COLO668 (cell line): Measurements from ENCODE around the gene TNS3.

Experiments used
- DNase-seq: peaks from one replicate; lab custom pipeline; 2025; ENCODE audit not compliant: unreplicated experiment; lab: John Stamatoyannopoulos, UW

The TNS3 gene

DNA sequence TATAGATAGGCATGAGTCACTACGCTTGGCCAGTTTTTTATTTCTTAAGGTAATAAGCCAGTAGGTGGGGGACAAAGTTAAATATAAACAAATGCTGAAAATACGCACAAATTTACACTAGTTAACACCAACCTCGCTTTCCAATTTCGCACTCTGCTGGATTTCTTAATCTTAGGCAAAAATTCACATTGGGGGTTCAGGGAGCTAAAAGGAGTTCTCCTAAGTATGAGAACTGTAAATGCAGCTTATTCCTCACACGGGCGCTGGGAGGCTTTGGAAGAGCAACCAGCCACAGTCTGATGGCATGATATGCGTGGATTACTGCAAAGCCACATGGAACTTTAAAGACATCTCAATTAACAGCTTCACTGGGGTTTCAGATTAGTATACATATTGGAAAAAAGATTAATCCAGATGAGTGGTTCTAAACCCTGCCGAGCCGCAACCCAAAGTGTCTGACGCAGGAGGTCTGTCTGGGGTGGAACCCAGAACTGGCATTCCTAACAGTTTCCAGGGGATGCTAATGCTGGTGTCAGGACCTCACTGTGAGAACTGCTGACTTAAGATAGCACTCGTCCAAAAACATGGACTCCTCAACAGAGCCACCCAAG lies 16.2 kb downstream of the TNS3 start:
- DNase-seq = no peak

DNA sequence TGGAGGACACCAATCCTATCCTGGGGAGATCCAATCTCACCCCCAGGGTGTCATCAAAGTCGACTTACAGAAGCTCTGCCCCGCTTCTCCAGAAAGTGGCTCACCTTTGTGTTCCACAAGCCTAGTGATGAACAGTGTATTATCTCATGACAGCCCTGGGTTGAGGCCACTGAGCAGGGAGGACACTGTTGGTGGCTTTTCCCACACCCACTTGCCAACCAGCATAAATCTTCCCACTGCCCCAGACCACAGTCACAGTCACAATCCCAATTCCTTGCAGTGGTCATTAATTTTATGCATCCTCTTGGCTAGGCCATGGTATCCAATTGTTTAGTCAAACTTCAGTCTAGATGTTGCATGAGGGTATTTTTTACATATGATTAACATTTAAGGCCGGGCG lies 18.4 kb downstream of the TNS3 start:
- no peak for DNase-seq

DNA sequence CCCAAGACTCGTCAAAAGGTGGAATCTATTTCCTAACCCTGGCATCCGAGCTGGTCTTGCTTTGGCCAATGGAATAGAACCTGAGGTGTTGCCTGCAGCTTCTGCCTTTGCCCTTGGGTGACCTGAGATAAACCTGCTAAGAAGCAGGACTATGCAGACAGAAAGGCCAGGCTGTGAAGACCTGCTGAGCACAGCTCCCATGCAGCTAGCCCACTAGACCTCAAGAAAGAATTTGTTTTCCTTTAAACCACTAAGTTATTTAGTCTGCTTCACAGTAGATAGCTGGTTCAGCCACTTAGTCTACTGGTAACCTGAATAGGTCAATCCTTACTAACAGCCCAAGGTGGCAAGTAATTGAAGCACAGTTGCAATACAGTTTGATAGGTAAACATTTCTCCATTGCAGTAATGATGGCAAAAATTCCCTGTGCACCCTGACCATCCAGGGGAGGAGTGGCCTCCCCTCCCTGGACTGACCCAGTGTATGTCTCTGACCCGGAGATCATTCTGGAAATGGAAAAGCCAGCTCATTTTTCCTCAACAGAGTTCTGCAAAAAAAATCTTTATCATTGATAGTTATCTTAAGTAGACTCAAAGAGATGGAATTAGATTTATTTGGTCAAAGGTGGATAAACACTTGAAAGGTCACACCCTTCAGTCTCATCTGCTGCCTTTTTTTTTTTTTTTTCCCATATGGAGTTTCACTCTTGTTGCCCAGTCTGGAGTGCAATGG lies 20.0 kb downstream of the TNS3 start:
- no peak for DNase-seq

GRCh38 chr7:47559306-47560220 lies 22.3 kb downstream of the TNS3 start:
- DNase-seq = no peak

- DNase-seq = no peak
Measured at GRCh38 chr7:47557694-47558670, 23.9 kb downstream of the TNS3 start.

- DNase-seq = no peak
Measured at GRCh38 chr7:47557317-47557693, 24.6 kb downstream of the TNS3 start.

GRCh38 chr7:47556511-47557180 lies 25.3 kb downstream of the TNS3 start:
- no peak for DNase-seq

DNA sequence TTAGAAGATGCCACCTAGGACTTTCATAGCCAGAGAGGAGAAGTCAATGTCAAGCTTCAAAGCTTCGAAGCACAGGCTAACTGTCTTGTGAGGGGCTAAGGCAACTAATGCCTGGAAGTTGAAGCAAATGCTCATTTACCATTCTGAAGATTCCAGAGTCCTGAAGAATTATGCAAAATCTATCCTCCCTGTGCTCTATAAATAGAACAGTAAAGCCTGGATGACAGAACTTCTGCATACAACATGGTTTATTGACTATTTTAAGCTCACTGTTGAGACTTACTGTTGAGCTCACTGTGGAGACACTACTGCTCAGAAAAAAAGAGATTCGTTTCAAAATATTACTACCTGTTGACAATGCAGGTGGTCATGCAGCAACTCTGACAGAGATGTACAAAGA lies 28.6 kb downstream of the TNS3 start:
- DNase-seq = no peak

GRCh38 chr7:47552621-47553020 lies 29.3 kb downstream of the TNS3 start:
- DNase-seq = no peak

- no peak for DNase-seq
Measured at GRCh38 chr7:47551668-47552440, 30.1 kb downstream of the TNS3 start.

- no peak for DNase-seq
Measured at GRCh38 chr7:47550788-47551470, 31.0 kb downstream of the TNS3 start.

DNA sequence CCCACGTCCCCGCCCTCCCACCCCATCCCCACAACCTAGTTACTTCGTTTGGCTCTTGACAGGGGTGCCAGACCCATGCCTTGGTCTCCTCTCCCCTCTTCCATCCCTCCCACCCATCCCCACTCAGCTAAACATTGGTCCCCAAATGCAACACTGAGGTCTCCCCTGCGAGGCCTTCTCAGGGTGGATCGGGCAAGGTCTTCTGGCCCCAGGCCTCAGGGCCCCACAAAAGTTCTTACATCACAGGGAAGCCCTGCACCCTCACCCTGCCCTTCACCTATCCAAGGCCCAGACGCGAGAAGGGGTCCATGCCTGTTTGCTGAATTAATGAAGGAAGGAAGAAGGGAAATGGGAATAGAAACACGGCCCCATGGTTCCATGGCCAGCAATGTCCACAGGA lies 32.0 kb downstream of the TNS3 start:
- no peak for DNase-seq

GRCh38 chr7:47549397-47549796 lies 32.5 kb downstream of the TNS3 start:
- no peak for DNase-seq

DNA sequence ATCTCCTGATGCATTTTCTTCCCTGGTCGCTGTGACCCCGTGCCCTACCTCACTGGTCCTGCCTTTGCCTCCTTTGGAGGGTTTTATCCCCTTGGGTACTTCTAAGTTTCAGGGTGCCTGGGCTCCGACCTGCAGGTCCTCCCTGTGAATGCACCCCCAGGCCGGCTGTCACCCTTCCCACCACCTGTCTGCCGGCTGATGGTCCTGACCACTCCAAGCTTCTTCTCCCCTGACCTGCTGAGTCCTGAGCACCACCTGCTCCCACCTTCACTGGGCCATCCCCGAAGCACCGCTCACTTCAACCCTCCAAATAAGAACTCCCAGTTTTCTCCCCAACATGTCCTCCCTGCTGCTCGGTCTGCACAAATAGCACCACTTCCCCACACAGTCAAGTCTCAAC lies 33.4 kb downstream of the TNS3 start:
- DNase-seq = no peak

DNA sequence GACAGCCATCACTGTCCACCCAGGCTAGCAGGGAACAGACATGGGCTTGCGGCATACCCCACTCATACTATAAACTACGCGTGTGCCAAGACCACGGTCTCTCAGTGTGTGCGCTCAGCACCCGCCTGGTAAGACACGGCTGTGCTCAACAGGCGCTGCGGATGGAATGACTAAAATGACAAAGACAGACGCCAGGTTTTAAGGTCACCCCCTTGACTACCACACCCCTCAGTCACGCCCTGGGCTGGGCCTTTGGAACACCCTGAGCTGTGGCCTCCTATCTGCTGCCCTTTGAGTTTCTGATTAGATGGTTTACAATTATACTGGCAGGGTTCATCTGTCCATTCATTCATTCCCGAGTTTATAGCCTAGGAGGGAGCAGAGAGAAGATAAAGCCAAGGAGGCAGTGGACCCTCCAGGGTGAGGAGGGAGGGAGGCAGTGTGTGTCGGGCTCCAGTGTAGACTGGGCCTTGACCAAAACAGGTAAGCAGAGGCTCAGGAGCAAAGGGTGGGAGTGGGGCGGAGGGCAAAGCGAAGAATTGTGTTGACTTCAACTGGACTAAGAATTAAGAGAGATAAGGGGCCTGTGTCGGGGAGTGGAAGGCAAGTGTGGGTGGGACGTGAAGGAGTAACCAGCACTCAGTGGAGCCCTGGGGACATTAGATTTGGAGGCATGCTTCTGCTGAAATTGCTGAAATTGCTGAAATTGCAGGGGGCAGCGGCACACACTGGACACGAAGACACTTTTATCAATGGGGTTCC lies 35.0 kb downstream of the TNS3 start:
- DNase-seq = no peak

DNA sequence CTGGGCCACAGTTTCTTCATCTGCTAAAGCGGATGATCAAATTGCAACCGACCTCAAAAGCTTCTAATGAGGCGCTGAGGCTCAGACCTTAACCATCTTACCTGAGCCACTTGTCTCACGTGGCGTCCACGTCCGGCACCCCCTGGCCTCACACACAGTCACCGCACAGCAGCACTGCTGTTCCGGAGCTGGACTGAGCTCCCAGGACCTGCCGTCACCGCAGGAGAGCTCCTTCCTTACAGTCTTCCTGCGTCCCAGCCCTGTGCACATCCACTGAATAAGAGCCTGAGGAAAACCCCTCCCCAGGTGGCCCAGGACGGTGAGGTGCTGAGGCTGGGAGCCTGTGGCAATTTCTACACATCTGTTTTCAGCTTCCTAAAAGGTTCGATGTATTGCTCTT lies 35.7 kb downstream of the TNS3 start:
- DNase-seq = no peak

DNA sequence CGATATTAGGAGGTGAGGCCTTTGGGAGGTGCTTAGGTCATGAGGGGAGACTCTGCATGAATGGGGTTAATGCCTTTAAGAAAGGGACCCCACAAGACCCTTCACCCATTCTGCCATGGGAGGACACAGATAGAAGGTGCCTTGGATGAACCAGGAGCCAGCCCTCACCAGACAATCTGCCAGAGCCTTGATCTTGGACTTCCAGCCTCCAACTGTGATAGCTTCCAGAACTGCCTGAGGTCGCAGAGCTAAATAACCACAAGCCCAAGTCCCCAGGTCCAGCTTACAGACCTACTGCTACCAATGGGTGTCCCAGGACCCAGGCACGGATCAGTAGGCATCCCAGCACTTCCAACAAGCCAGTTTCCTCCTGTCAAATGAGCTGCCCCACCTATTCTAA lies 37.5 kb downstream of the TNS3 start:
- no peak for DNase-seq

- DNase-seq = no peak
Measured at GRCh38 chr7:47543714-47544113, 38.2 kb downstream of the TNS3 start.
